B cell (primary cell): ENCODE results near the gene SERPINE1. TPM values are rescaled to one million over a fixed set of nuclear protein-coding genes. Genes with fewer than 3 reads are reported as not detected.

Experiments used
- ATAC-seq: fragments of 200-7000 bp; cut with Tn5 transposase; one replicate; pipeline ENCODE4 v1.10.0; 2021; ENCODE audit warnings: low read depth, mild to moderate bottlenecking, moderate number of reproducible peaks, moderate library complexity
- CTCF ChIA-PET: fragments of 350-600 bp; sonication (Branson Sonifier 250); formaldehyde crosslinking; loops from one replicate; lab custom pipeline; 2021; ENCODE audit warnings: antibody characterized with exemption, inconsistent platforms; lab: Charles Lee
- POLR2A ChIA-PET: fragments of 350-600 bp; sonication (Branson Sonifier 250); formaldehyde crosslinking; loops from one replicate; lab custom pipeline; 2021; ENCODE audit warnings: antibody characterized with exemption; lab: Charles Lee
- DNase-seq: peaks from one replicate; pipeline ENCODE4 v3.0.0; 2013
- H2AFZ ChIP-seq: 2 replicates; pipeline ENCODE4 v1.6.1; 2012; ENCODE audit warnings: mild to moderate bottlenecking, low read depth, low read length; ENCODE audit not compliant: insufficient read depth, poor library complexity, severe bottlenecking
- H3K27ac ChIP-seq, 2 donors: 1 replicate in 1 of 2; 2 replicates in 1 of 2; pipeline ENCODE4 v1.5.1; 2012 to 2013; ENCODE audit warnings: low read length in 2 of 2, mild to moderate bottlenecking in 2 of 2, moderate library complexity in 1 of 2
- H3K27me3 ChIP-seq, 4 experiments: fragments of 200-600 bp in 1 of 4; sonication (generic) in 1 of 4; replicated peaks in 1 of 4; 1 replicate in 2 of 4; 2 replicates in 2 of 4; pipeline versions ENCODE4 v1.6.1 to v1.7.0; 2013 to 2016; ENCODE audit warnings: low read length in 3 of 4, mild to moderate bottlenecking in 2 of 4, mixed read lengths in 1 of 4, moderate library complexity in 1 of 4; ENCODE audit not compliant: insufficient read depth in 4 of 4, control insufficient read depth in 3 of 4; ENCODE audit errors: control extremely low read depth in 1 of 4
- H3K36me3 ChIP-seq, 2 experiments: replicated peaks in 1 of 2; 1 replicate in 1 of 2; 2 replicates in 1 of 2; pipeline versions ENCODE4 v1.6.1 to v1.7.1; 2013; ENCODE audit warnings: low read length in 1 of 2; ENCODE audit not compliant: insufficient read depth in 2 of 2, control insufficient read depth in 1 of 2; ENCODE audit errors: control extremely low read depth in 1 of 2, extremely low read depth in 1 of 2
- H3K4me1 ChIP-seq, 2 donors: fragments of 200-600 bp in 1 of 2; sonication (generic) in 1 of 2; 1 replicate in 1 of 2; 2 replicates in 1 of 2; pipeline versions ENCODE4 v1.5.1 to v1.6.1; 2013 to 2017; ENCODE audit warnings: low read length in 2 of 2; ENCODE audit not compliant: control insufficient read depth in 2 of 2, insufficient read depth in 2 of 2
- H3K4me2 ChIP-seq: replicated peaks from 2 replicates; pipeline ENCODE3; 2012; ENCODE audit warnings: mild to moderate bottlenecking, low read depth, low read length; ENCODE audit not compliant: poor library complexity, severe bottlenecking
- H3K4me3 ChIP-seq, 5 experiments: fragments of 200-600 bp in 1 of 5; sonication (generic) in 1 of 5; 1 replicate in 3 of 5; 2 replicates in 2 of 5; pipeline versions ENCODE4 v1.5.1 to v1.7.0; 2011 to 2016; ENCODE audit warnings: low read length in 4 of 5, mild to moderate bottlenecking in 4 of 5, low read depth in 2 of 5, control low read depth in 1 of 5, moderate library complexity in 1 of 5; ENCODE audit not compliant: insufficient read depth in 1 of 5; ENCODE audit errors: control extremely low read depth in 1 of 5, extremely low read depth in 1 of 5
- H3K79me2 ChIP-seq: fragments of 200-600 bp; sonication (generic); one replicate; pipeline ENCODE4 v1.6.0; 2016; ENCODE audit warnings: low read length; ENCODE audit not compliant: control insufficient read depth, insufficient read depth
- H3K9ac ChIP-seq: fragments of 200-600 bp; sonication (generic); 2 replicates; pipeline ENCODE4 v1.6.1; 2017; ENCODE audit warnings: mild to moderate bottlenecking, low read length, moderate library complexity
- H3K9me3 ChIP-seq, 3 donors: one replicate each; pipeline versions ENCODE4 v1.6.1 to v1.7.1; 2013; ENCODE audit warnings: low read length in 2 of 3; ENCODE audit not compliant: control insufficient read depth in 2 of 3, insufficient read depth in 1 of 3; ENCODE audit errors: control extremely low read depth in 1 of 3
- H4K20me1 ChIP-seq: 2 replicates; pipeline ENCODE4 v1.6.0; 2012; ENCODE audit warnings: mild to moderate bottlenecking, low read length; ENCODE audit not compliant: insufficient read depth, control insufficient read depth, poor library complexity, severe bottlenecking
- H3K27ac Mint-ChIP-seq: one replicate; pipeline ENCODE4 v1.8.0; 2021; ENCODE audit warnings: mixed read lengths
- H3K27me3 Mint-ChIP-seq: one replicate; pipeline ENCODE4 v1.8.0; 2021; ENCODE audit warnings: mixed read lengths
- H3K4me1 Mint-ChIP-seq: one replicate; pipeline ENCODE4 v1.8.0; 2021; ENCODE audit warnings: mixed read lengths
- H3K4me3 Mint-ChIP-seq: one replicate; pipeline ENCODE4 v1.8.0; 2021; ENCODE audit warnings: mixed read lengths
- H3K9me3 Mint-ChIP-seq: one replicate; pipeline ENCODE4 v1.8.0; 2022; ENCODE audit warnings: mixed read lengths; ENCODE audit not compliant: insufficient read depth
- EZH2 ChIP-seq: IDR thresholded peaks from 2 replicates; pipeline ENCODE4 v1.6.1; 2012; ENCODE audit warnings: borderline replicate concordance, low read depth, mild to moderate bottlenecking, moderate library complexity, low read length; ENCODE audit not compliant: insufficient read depth, poor library complexity, severe bottlenecking
- WGBS: methylation state at CpG from one replicate; pipeline ENCODE4 v1.1.5; 2013; ENCODE audit warnings: missing lambda C conversion rate; ENCODE audit not compliant: insufficient coverage; 5-methylcytosine and 5-hydroxymethylcytosine counted together
- intact Hi-C: fragments of 100-400 bp; cut with micrococcal nuclease; formaldehyde crosslinking; loops from one replicate; pipeline ENCODE4 v1.10.0; 2022
- polyA plus RNA-seq: library from polyadenylated mRNA; depleted of rRNA; stranded (reverse); fragments of >200 nt; gene quantifications from 2 replicates; pipeline ENCODE4 v1.2.3, GENCODE V29; 2012
- total RNA-seq, 2 donors: library from RNA; stranded (reverse); fragments of 120-200 nt in 1 of 2; gene quantifications; 1 replicate in 1 of 2; 2 replicates in 1 of 2; pipeline versions ENCODE4 v1.2.3 to v1.2.4, GENCODE V29; 2013 to 2022
- TF ChIP-seq, protein P1 (sequence below): fragments of 200-600 bp; IDR thresholded peaks from one replicate; pipeline ENCODE4 v1.8.0; 2022; ENCODE audit warnings: antibody characterized with exemption, mild to moderate bottlenecking

The SERPINE1 gene
- total and polyA plus RNA-seq, 2 donors (not counting 1 experiment from before 2014, with no cell fraction given) = 0.07 to 0.09 TPM

DNA sequence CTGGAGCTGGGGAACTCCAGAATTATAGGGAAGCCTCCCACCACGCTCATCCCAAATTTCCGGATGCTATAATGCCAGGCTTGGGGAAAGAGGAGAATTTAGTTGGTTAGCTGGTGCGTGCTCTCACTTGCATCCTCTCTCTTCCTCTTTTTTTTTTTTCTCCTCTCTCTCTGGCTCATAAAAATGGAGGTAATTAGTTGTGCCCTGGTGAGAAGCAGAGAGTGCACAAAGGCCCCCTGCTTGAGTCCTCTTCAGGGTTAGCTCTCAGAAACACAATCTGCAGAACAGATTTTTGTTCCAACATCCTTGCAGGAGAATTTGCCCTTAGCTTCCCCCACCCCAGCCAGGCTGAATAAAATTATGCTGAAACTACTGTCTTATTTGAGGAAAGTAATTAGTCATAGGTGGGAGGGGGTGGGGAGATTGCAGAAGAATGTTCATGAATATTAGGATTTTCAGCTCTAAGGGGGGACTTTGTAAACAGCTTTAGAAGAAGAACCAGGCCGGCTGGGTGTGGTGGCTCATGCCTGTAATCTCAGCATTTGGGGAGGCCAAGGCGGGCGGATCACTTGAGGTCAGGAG lies 7.6 kb downstream of the SERPINE1 start:
- no peak overlapping the region for H3K27ac ChIP-seq
- H4K20me1 ChIP-seq = no peaks in the 10 kb centered on the region
- WGBS = 100% methylated on average over 1 of the region's 6 CpGs
- H3K9ac ChIP-seq = no peak overlapping the region
- intact Hi-C loops = no loop called here
- no peak for ATAC-seq
- DNase-seq = no peak
- TF ChIP-seq, protein P1, sequence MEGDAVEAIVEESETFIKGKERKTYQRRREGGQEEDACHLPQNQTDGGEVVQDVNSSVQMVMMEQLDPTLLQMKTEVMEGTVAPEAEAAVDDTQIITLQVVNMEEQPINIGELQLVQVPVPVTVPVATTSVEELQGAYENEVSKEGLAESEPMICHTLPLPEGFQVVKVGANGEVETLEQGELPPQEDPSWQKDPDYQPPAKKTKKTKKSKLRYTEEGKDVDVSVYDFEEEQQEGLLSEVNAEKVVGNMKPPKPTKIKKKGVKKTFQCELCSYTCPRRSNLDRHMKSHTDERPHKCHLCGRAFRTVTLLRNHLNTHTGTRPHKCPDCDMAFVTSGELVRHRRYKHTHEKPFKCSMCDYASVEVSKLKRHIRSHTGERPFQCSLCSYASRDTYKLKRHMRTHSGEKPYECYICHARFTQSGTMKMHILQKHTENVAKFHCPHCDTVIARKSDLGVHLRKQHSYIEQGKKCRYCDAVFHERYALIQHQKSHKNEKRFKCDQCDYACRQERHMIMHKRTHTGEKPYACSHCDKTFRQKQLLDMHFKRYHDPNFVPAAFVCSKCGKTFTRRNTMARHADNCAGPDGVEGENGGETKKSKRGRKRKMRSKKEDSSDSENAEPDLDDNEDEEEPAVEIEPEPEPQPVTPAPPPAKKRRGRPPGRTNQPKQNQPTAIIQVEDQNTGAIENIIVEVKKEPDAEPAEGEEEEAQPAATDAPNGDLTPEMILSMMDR = no peak
- TF ChIP-seq EZH2 = no peak
- CTCF ChIA-PET = interaction anchor here (0.7 to 4.2 kb wide), 5 partner anchors 10 to 93 kb away, joined by 3 to 24 read pairs (median 6); no protein-coding TSS in a partner anchor
- peaks cover 0 to 7% of the 10 kb centered on the region in 2 donors for H3K4me1 ChIP-seq
- POLR2A ChIA-PET = no interaction called here
- H3K79me2 ChIP-seq = no peaks in the 10 kb centered on the region
- no peak overlapping the region for H3K4me3 ChIP-seq
- H3K4me3 Mint-ChIP-seq = no peak overlapping the region
- H3K27me3 ChIP-seq = peaks cover 0 to 10% (median 3%) of the 10 kb centered on the region in 4 experiments
- no peaks in the 10 kb centered on the region for H3K9me3 ChIP-seq
- H3K4me2 ChIP-seq = no peak overlapping the region
- no peak overlapping the region for H2AFZ ChIP-seq
- H3K4me1 Mint-ChIP-seq = peaks cover 12% of the 10 kb centered on the region
- H3K27me3 Mint-ChIP-seq = peaks cover 41% of the 10 kb centered on the region
- H3K36me3 ChIP-seq = no peaks in the 10 kb centered on the region
- H3K9me3 Mint-ChIP-seq = no peaks in the 10 kb centered on the region
- no peak overlapping the region for H3K27ac Mint-ChIP-seq

DNA sequence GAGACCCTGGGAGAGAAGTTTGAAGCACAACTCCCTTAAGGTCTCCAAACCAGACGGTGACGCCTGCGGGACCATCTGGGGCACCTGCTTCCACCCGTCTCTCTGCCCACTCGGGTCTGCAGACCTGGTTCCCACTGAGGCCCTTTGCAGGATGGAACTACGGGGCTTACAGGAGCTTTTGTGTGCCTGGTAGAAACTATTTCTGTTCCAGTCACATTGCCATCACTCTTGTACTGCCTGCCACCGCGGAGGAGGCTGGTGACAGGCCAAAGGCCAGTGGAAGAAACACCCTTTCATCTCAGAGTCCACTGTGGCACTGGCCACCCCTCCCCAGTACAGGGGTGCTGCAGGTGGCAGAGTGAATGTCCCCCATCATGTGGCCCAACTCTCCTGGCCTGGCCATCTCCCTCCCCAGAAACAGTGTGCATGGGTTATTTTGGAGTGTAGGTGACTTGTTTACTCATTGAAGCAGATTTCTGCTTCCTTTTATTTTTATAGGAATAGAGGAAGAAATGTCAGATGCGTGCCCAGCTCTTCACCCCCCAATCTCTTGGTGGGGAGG lies 10.8 kb downstream of the SERPINE1 start:
- H3K27ac Mint-ChIP-seq = peak overlapping the region; percentile 50
- Histone ChIP-seq H3K27me3 (peaks cover 0 to 10% (median 3%) of the 10 kb centered on the region in 4 experiments), H3K9me3 (no peaks in the 10 kb centered on the region), H3K36me3 (no peaks in the 10 kb centered on the region), H3K79me2 (no peaks in the 10 kb centered on the region), H4K20me1 (no peaks in the 10 kb centered on the region), H3K4me2 (peak overlapping the region; percentile 37), H2AFZ (no peak overlapping the region), H3K9ac (no peak overlapping the region), H3K4me3 (no peak overlapping the region), H3K27ac (no peak overlapping the region), H3K4me1 (peaks cover 0 to 7% of the 10 kb centered on the region in 2 donors)
- TF ChIP-seq, protein P1 = no peak
- TF ChIP-seq EZH2 = no peak
- intact Hi-C loops = loop anchor here (1.0 to 2.0 kb wide), 2 partner anchors 53 to 55 kb away; partner anchors contain the start of gene TRIM56
- peaks cover 31% of the 10 kb centered on the region for H3K27me3 Mint-ChIP-seq
- no peaks in the 10 kb centered on the region for H3K9me3 Mint-ChIP-seq
- ChIA-PET CTCF (interaction anchor here (1.1 to 1.5 kb wide), 4 partner anchors 9 to 145 kb away, joined by 3 to 4 read pairs (median 4); no protein-coding TSS in a partner anchor), POLR2A (no interaction called here)
- peaks cover 13% of the 10 kb centered on the region for H3K4me1 Mint-ChIP-seq
- ATAC-seq (no peak), DNase-seq (no peak)
- 86% methylated on average over 8 of the region's 9 CpGs for WGBS
- peak overlapping the region; percentile 74 for H3K4me3 Mint-ChIP-seq
